Activated CD8-positive, alpha-beta memory T cell treated with anti-CD3 and anti-CD28 coated beads, Interleukin-2, amount 50 U/mL, for 1 hour (primary cell): ENCODE measurements around the gene LEKR1.

Experiments used
- DNase-seq: peaks from one replicate; pipeline ENCODE4 v3.0.0-alpha.2; 2020; ENCODE audit errors: extremely low read depth

Gene LEKR1

DNA sequence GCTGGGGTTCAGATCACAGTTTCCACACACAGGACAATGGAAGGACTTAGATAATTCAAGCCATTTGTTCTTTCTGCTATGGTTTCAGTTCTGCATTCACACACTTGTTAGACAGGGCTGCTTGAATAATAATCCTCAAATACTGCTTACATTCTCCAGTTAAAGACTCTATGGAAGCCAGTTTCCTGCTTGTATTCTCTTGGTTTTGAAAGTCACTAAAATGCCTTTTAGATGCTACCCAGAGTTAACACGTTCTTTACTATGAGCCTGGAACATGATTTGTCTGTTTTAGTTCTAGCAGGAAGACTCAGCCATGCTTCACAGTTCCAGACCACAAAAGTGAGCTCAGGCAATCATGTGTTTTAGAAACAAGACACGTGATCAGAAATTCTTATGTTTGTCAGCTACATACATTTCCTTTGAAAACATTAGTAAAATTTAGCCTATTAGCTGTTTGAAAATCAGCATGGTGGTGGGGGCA is 152.4 kb downstream of the LEKR1 start:
- no peak for DNase-seq

DNA sequence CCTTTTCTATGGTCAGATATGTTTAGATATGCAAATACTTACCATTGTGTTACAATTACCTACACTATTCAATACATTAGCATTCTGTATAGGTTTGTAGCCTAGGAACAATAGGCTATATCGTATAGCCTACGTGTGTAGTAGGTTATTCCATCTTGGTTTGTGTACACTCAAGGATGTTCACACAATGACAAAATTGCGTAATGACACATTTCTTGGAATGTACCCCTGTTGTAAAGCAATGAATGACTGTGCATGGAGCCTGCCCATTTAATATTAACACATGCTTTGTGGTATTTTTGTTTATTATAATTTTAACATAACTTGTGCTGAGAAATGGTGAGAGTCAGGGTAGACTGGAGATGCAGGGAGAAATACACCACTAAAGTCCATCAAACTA is 154.9 kb downstream of the LEKR1 start:
- DNase-seq = no peak

- no peak for DNase-seq
These were observed 157.4 kb downstream of the LEKR1 start for GRCh38 chr3:156983559-156983958.

DNA sequence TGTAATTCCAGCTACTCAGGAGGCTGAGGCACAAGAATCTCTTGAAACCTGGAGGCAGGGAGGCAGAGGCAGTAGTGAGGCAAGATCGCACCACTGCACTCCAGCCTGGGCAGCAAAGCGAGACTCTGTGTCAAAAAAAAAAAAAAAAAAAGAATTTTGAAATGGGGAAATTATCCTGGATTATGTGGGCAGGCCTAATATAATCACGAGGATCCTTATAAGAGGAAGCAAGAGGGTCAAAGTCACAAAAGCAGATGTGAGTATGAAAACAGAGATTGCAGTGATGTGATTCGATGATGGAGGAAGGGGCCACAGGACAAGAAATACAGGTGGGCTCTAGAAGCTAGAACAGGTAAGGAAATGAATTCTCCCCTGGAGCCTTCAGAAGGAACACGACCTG is 159.6 kb downstream of the LEKR1 start:
- no peak for DNase-seq

- no peak for DNase-seq
These were observed 161.8 kb downstream of the LEKR1 start for GRCh38 chr3:156987946-156988345.

- no peak for DNase-seq
These were observed 171.2 kb downstream of the LEKR1 start for GRCh38 chr3:156997351-156997750.

DNA sequence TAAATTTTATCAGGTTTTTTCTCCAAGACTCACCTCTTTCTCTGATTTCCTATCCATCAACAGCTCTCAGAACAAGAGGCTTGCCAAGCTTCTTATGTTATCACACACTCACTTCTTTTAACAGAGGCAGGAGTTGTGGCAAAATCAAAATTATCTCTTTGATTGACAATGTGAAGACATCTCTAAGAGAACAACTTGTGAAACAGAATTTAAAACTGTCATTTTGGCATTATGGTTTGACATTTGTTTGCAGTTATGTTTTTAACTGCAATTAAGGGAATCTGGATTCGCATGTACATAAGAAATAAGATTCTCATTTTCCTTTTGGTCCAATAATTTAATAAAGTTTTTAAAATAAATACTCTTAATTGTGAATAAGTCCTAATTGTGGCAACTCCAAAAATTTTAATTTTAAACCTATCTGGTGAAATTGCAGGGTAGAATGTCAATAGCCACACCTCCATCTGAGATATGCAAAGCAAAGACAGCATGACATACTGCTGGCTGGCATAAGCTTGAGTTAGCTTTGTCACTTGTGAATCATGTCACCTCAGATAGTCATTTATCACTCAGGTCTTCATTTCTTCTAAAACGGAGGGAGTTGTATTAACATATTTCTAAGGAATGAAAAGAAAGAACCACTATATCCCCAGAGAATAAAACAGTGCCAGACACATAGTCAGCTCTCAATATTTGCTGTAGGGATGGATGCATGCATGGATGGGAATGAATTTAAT is 175.2 kb downstream of the LEKR1 start:
- DNase-seq = no peak

GRCh38 chr3:157021679-157022078 is 195.5 kb downstream of the LEKR1 start:
- DNase-seq = no peak

DNA sequence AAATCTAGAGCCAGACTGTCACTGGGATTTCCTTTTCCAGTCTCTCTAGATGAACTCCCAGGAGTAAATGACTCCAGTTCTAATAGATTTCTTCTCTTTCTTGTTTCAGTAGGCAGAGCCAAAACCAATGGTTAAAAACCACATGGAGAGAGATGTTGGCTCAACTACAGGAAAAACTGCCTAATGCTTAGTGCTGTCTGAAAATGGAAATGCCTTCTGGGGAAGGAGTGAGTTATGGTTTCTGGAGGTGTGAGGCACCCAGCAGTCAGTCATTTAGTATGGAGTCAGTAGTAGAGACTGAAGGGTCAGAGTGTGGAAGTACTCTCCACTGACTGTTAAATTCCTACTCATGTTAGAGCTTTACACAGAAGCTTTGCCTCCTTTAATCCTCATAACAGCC is 197.1 kb downstream of the LEKR1 start:
- DNase-seq = no peak

- no peak for DNase-seq
These were observed 199.9 kb downstream of the LEKR1 start for GRCh38 chr3:157026091-157026490.

DNA sequence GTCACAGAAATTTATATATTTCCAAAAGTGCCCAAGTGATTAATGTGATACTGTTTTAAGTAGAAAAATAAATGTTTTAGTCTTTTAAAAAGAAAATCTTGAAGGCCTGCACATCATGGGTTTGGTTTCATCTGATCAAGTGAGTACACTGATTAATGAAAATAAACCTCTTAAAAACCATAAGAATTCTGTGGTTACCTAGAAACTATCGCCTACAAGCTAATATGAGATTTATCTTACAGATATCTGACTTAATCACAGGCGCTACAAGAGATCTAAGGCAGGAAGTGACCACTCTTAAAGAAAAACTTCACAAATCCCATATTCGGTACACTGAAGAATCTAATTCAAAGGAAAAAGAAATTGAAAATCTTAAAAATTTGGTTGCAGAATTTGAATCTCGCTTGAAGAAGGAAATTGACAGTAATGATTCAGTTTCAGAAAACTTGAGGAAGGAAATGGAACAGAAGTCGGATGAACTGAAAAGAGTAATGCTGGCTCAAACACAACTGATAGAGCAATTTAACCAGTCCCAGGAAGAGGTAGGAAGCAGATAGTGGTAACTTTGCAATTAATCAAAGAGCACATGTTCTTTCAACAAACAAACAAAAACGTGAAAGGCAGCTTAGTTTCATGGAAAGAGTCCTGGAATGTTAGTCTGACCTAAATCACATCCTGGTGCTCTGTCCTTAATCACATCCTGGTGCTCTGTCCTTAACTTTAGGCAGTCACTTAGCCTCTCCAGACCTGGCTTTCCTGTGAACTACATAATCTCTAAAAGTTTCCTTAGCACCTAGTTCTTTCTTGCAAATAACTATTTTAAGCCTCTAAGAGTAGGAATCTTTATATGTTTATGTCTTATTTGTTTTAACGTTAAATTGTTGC is 201.9 kb downstream of the LEKR1 start:
- no peak for DNase-seq

- no peak for DNase-seq
These were observed 203.2 kb downstream of the LEKR1 start for GRCh38 chr3:157029365-157029790.

DNA sequence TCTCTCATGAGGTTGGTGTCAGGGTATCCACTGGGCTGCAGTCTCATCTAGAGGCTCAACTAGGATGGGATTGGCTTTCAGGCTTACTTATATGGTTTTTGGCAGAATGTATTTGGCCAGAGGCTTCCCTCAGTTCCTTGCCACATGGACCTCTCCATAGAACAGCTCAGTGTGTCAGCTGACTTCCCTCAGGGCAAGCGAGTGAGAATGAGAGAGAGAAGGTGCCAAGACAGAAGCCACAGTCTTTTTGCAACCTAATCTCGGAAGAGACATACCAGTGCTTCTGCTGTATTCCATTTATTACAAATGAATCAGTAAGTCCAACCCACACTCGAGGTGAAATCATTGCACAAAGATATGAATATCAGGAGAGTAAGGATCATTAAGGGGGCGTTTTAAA is 204.6 kb downstream of the LEKR1 start:
- DNase-seq = no peak

GRCh38 chr3:157033001-157033400 is 206.8 kb downstream of the LEKR1 start:
- no peak for DNase-seq

DNA sequence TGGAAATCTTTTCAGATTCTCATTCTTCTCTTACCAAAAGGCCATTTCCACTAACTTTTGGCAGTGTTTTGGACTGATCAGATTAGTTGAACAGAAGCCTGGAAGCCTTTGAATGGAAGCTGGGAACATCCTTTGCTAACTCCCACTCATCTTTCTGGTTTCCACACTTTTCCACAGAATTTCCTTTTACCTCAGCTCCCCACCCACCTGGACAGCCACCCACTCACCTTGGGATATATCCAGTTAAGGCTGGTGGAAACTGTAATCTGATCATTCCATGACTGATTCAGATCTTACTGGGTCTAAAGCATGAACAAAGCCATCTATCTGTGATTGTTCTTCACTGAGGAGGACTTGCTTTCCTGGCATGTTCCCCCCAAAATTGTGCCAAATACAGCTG is 214.3 kb downstream of the LEKR1 start:
- no peak for DNase-seq

- DNase-seq = no peak
These were observed 216.1 kb downstream of the LEKR1 start for GRCh38 chr3:157042226-157042625.

DNA sequence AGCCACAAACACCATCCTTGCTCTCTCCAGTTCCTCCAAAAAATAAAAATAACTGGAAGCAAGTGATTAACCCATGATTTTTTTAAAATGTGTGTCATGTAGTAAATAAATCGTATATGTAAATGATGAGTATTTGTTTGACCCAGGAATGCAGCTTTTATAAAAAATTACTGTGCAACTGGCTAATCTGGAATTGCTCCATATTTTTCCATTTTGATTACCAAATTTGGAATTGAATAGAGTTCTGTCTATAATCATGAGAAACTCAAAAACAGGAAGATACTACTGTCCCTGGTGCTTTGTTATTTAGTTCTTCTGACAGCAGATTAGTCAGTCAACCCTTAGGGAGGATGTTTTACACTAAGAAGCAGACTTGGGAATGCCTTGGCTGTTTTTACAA is 217.6 kb downstream of the LEKR1 start:
- no peak for DNase-seq

- no peak for DNase-seq
These were observed 219.2 kb downstream of the LEKR1 start for GRCh38 chr3:157045238-157045850.

DNA sequence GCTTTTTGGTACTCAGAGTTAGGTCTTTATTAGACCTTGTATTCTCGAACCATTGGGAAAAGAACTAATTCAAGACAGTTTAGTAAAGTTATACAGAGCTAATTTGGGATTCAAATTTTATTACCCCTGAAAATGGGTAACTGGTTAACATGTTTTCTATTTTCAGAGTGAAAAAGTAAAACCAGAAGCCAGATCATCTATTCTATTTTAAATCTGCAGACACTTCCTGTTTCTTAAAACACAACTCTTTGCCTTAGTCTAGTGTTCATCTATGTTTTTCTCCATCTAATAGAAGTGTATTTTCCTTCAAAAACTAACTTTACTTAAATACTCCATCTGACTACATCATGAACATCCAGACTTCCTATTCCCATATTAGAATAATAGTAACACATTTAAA is 220.4 kb downstream of the LEKR1 start:
- no peak for DNase-seq

- no peak for DNase-seq
These were observed 224.9 kb downstream of the LEKR1 start for GRCh38 chr3:157051055-157051454.

DNA sequence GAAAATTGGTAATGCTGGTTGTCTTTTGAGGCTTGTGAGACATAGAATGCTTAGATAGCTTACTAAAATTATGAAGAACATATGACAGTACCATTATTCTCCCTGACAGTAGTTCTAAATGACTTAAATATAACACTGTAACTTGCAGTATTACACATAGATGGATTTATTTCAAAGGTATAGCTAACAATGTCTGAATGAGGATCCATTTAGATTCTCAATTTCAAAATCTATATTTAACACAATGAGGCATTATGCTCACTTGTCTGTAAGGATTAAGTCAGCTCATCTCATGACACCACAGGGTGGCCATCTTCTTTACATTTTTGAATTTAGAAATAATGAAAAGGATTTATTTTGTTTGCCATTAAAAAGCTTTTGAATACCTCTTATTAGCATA is 225.4 kb downstream of the LEKR1 start:
- DNase-seq = no peak

DNA sequence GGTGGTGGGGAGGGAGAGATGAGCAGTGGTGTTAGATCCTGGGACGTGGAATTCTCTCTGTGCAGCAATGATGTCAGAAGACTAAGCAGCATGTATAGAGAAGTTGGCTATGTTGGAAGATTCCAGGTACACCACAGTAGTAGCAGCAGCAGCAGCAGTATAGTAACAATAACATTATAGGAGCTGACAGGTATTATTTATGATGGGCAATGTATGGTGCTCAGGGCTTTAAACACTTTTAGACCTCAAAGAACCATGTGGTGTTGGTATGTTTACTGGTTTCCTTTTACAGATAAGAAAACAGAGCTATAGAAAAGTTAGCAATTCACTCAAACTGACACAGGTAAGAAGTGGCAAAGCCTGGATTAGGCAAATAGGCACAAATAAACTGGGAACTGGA is 229.9 kb downstream of the LEKR1 start:
- no peak for DNase-seq
